Prostate gland (tissue), 2 donors: ENCODE results near the gene KRCC1.

ENCODE experiments used
- POLR2A ChIP-seq: fragments of 450-650 bp; IDR thresholded peaks from one replicate; pipeline ENCODE4 v1.6.1; 2016; ENCODE audit warnings: antibody characterized with exemption, mild to moderate bottlenecking
- TF ChIP-seq, protein P1 (sequence below), 4 experiments: fragments of 200-600 bp in 2 of 4; fragments of 450-650 bp in 2 of 4; sonication (generic) in 2 of 4; IDR thresholded peaks; 1 replicate in 3 of 4; 2 replicates in 1 of 4; pipeline ENCODE4 v1.5.1; 2016 to 2019; ENCODE audit warnings: antibody characterized with exemption in 4 of 4, mild to moderate bottlenecking in 2 of 4, moderate library complexity in 2 of 4

DNA sequence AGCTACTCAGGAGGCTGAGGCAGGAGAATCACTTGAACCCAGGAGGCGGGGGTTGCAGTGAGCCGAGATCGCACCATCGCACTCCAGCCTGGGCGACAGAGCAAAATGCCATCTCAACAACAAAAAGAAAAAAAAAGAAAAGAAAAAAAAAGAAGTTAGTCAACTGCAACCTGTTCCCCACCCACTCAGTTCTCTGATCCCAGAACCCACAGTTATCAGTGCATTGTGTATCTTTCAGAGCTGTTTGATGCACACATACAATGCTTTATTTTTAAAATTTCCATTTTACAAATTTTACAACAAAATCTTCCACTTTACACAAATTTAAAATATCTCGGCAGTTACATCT, 53.2 kb downstream of the KRCC1 start:
- TF ChIP-seq, protein P1, sequence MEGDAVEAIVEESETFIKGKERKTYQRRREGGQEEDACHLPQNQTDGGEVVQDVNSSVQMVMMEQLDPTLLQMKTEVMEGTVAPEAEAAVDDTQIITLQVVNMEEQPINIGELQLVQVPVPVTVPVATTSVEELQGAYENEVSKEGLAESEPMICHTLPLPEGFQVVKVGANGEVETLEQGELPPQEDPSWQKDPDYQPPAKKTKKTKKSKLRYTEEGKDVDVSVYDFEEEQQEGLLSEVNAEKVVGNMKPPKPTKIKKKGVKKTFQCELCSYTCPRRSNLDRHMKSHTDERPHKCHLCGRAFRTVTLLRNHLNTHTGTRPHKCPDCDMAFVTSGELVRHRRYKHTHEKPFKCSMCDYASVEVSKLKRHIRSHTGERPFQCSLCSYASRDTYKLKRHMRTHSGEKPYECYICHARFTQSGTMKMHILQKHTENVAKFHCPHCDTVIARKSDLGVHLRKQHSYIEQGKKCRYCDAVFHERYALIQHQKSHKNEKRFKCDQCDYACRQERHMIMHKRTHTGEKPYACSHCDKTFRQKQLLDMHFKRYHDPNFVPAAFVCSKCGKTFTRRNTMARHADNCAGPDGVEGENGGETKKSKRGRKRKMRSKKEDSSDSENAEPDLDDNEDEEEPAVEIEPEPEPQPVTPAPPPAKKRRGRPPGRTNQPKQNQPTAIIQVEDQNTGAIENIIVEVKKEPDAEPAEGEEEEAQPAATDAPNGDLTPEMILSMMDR (IDR thresholded peaks at IDR 0.05): no peak
- no peak for TF ChIP-seq POLR2A
